22Rv1 (cell line): ENCODE data around the gene MEPCE.

Source experiments
- ZFX ChIP-seq: fragments of 450-650 bp; IDR thresholded peaks from 2 replicates; pipeline ENCODE4 v1.6.1; 2017; ENCODE audit warnings: antibody characterized with exemption, borderline replicate concordance
- TF ChIP-seq, protein P1 (sequence below): fragments of 450-650 bp; IDR thresholded peaks from 2 replicates; pipeline ENCODE4 v1.5.1; 2017; ENCODE audit warnings: mild to moderate bottlenecking

DNA sequence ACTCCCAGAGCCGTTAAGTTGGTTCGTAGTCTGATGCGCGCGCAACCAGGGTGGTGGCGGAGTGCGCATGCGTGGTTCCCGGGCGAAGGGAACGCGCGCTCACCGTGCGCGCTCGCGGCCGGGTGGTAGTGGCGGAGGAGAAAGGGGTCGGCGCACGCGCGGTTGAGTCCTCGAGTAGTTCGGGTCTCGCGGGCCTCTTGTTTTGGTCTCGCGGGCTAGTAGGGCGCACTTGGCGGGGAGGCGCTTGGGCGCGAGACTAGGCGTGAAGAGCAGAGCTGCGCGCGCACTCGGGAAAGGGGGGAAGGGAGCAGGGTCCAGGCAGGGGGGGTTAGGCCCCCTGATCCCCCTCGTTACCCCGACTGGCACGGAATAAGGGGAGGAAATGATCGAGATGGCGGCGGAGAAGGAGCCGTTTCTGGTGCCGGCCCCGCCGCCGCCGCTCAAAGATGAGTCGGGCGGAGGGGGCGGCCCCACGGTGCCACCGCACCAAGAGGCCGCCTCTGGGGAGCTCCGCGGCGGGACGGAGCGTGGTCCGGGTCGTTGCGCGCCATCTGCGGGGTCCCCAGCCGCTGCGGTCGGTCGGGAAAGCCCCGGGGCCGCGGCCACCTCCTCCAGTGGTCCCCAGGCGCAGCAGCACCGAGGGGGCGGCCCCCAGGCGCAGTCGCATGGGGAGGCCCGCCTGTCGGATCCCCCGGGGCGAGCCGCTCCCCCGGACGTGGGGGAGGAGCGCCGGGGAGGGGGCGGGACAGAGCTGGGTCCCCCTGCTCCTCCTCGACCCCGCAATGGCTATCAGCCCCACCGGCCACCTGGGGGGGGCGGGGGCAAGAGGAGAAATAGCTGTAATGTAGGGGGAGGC, at the start of gene MEPCE:
- TF ChIP-seq, protein P1, sequence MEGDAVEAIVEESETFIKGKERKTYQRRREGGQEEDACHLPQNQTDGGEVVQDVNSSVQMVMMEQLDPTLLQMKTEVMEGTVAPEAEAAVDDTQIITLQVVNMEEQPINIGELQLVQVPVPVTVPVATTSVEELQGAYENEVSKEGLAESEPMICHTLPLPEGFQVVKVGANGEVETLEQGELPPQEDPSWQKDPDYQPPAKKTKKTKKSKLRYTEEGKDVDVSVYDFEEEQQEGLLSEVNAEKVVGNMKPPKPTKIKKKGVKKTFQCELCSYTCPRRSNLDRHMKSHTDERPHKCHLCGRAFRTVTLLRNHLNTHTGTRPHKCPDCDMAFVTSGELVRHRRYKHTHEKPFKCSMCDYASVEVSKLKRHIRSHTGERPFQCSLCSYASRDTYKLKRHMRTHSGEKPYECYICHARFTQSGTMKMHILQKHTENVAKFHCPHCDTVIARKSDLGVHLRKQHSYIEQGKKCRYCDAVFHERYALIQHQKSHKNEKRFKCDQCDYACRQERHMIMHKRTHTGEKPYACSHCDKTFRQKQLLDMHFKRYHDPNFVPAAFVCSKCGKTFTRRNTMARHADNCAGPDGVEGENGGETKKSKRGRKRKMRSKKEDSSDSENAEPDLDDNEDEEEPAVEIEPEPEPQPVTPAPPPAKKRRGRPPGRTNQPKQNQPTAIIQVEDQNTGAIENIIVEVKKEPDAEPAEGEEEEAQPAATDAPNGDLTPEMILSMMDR = no peak
- TF ChIP-seq ZFX = no peak
